ENCODE data around the gene PSD4.
A peak's percentile ranks its signal among the peaks of the same experiment; 100 is the strongest.

PSD4 gene

GRCh38 chr2:113157897-113158753 is 15.6 kb upstream of the PSD4 start:
- H3K27me3 Mint-ChIP-seq, result no peaks in the 10 kb centered on the region
- H3K36me3 Mint-ChIP-seq (ENCODE audit: low read depth), result peaks cover 2% of the 10 kb centered on the region
- H3K4me1 Mint-ChIP-seq (ENCODE audit: low read depth), result peaks cover 33% of the 10 kb centered on the region
- no peaks in the 10 kb centered on the region for H3K9me3 Mint-ChIP-seq
- DNase-seq, result no peak
- H3K27ac Mint-ChIP-seq, result peak overlapping the region; percentile 92
- peak overlapping the region; percentile 84 for H3K4me3 Mint-ChIP-seq

GRCh38 chr2:113158884-113159553 is 14.8 kb upstream of the PSD4 start:
- H3K4me3 Mint-ChIP-seq, result peak overlapping the region; percentile 84
- H3K27ac Mint-ChIP-seq, result peak overlapping the region; percentile 30
- peaks cover 33% of the 10 kb centered on the region for H3K4me1 Mint-ChIP-seq (ENCODE audit: low read depth)
- H3K36me3 Mint-ChIP-seq (ENCODE audit: low read depth), result peaks cover 2% of the 10 kb centered on the region
- H3K27me3 Mint-ChIP-seq, result no peaks in the 10 kb centered on the region
- no peaks in the 10 kb centered on the region for H3K9me3 Mint-ChIP-seq
- no peak for DNase-seq

GRCh38 chr2:113160248-113160647 is 13.5 kb upstream of the PSD4 start:
- Mint-ChIP-seq H3K9me3 (no peaks in the 10 kb centered on the region), H3K27me3 (no peaks in the 10 kb centered on the region), H3K4me1 (ENCODE audit: low read depth) (peaks cover 40% of the 10 kb centered on the region), H3K27ac (no peak overlapping the region), H3K4me3 (no peak overlapping the region), H3K36me3 (ENCODE audit: low read depth) (peaks cover 2% of the 10 kb centered on the region)
- no peak for DNase-seq

- Mint-ChIP-seq H3K9me3 (no peaks in the 10 kb centered on the region), H3K27ac (no peak overlapping the region), H3K27me3 (no peaks in the 10 kb centered on the region), H3K36me3 (ENCODE audit: low read depth) (peaks cover 2% of the 10 kb centered on the region), H3K4me3 (no peak overlapping the region), H3K4me1 (ENCODE audit: low read depth) (peaks cover 42% of the 10 kb centered on the region)
- DNase-seq, result no peak
Observed at GRCh38 chr2:113160962-113161361, 12.8 kb upstream of the PSD4 start.

- peaks cover 2% of the 10 kb centered on the region for H3K36me3 Mint-ChIP-seq (ENCODE audit: low read depth)
- peaks cover 41% of the 10 kb centered on the region for H3K4me1 Mint-ChIP-seq (ENCODE audit: low read depth)
- no peaks in the 10 kb centered on the region for H3K9me3 Mint-ChIP-seq
- no peak overlapping the region for H3K4me3 Mint-ChIP-seq
- H3K27ac Mint-ChIP-seq, result no peak overlapping the region
- DNase-seq, result no peak
- H3K27me3 Mint-ChIP-seq, result no peaks in the 10 kb centered on the region
Observed at GRCh38 chr2:113162173-113162572, 11.6 kb upstream of the PSD4 start.

GRCh38 chr2:113162869-113163268 is 10.9 kb upstream of the PSD4 start:
- Mint-ChIP-seq H3K27ac (peak overlapping the region; percentile 15), H3K4me1 (ENCODE audit: low read depth) (peaks cover 47% of the 10 kb centered on the region), H3K4me3 (no peak overlapping the region), H3K9me3 (no peaks in the 10 kb centered on the region), H3K36me3 (ENCODE audit: low read depth) (peaks cover 1% of the 10 kb centered on the region), H3K27me3 (no peaks in the 10 kb centered on the region)
- no peak for DNase-seq

- Mint-ChIP-seq H3K4me3 (no peak overlapping the region), H3K9me3 (no peaks in the 10 kb centered on the region), H3K27ac (no peak overlapping the region), H3K36me3 (ENCODE audit: low read depth) (no peaks in the 10 kb centered on the region), H3K27me3 (no peaks in the 10 kb centered on the region), H3K4me1 (ENCODE audit: low read depth) (peaks cover 47% of the 10 kb centered on the region)
- no peak for DNase-seq
Observed at GRCh38 chr2:113164215-113164929, 9.4 kb upstream of the PSD4 start.

GRCh38 chr2:113164930-113165585 is 8.7 kb upstream of the PSD4 start:
- Mint-ChIP-seq H3K36me3 (ENCODE audit: low read depth) (peaks cover 3% of the 10 kb centered on the region), H3K27ac (no peak overlapping the region)

GRCh38 chr2:113166187-113166645 is 7.6 kb upstream of the PSD4 start:
- no peaks in the 10 kb centered on the region for H3K27me3 Mint-ChIP-seq
- peaks cover 7% of the 10 kb centered on the region for H3K9me3 Mint-ChIP-seq
- peak overlapping the region; percentile 98 for H3K27ac Mint-ChIP-seq
- peaks cover 57% of the 10 kb centered on the region for H3K4me1 Mint-ChIP-seq (ENCODE audit: low read depth)
- DNase-seq, result no peak
- H3K36me3 Mint-ChIP-seq (ENCODE audit: low read depth), result peaks cover 6% of the 10 kb centered on the region
- H3K4me3 Mint-ChIP-seq, result no peak overlapping the region

More at GRCh38 chr2:113164930-113165585, 8.7 kb upstream of the PSD4 start:
- Mint-ChIP-seq H3K27me3 (no peaks in the 10 kb centered on the region), H3K9me3 (peaks cover 4% of the 10 kb centered on the region), H3K4me1 (ENCODE audit: low read depth) (peaks cover 52% of the 10 kb centered on the region), H3K4me3 (no peak overlapping the region)
- DNase-seq, result no peak

GRCh38 chr2:113167115-113167932 is 6.4 kb upstream of the PSD4 start:
- peak; percentile 73 for DNase-seq
- H3K36me3 Mint-ChIP-seq (ENCODE audit: low read depth), result peaks cover 13% of the 10 kb centered on the region
- peaks cover 10% of the 10 kb centered on the region for H3K9me3 Mint-ChIP-seq
- H3K4me1 Mint-ChIP-seq (ENCODE audit: low read depth), result peaks cover 67% of the 10 kb centered on the region
- peak overlapping the region; percentile 63 for H3K4me3 Mint-ChIP-seq
- H3K27me3 Mint-ChIP-seq, result no peaks in the 10 kb centered on the region
- peak overlapping the region; percentile 98 for H3K27ac Mint-ChIP-seq

GRCh38 chr2:113167962-113168340 is 5.8 kb upstream of the PSD4 start:
- Mint-ChIP-seq H3K4me3 (peak overlapping the region; percentile 46), H3K9me3 (peaks cover 10% of the 10 kb centered on the region), H3K27ac (peak overlapping the region; percentile 98), H3K4me1 (ENCODE audit: low read depth) (peaks cover 67% of the 10 kb centered on the region), H3K36me3 (ENCODE audit: low read depth) (peaks cover 13% of the 10 kb centered on the region), H3K27me3 (no peaks in the 10 kb centered on the region)
- DNase-seq, result no peak

GRCh38 chr2:113169002-113169530 is 4.7 kb upstream of the PSD4 start:
- DNase-seq, result no peak
- Mint-ChIP-seq H3K36me3 (ENCODE audit: low read depth) (peaks cover 16% of the 10 kb centered on the region), H3K4me3 (peak overlapping the region; percentile 53), H3K27me3 (no peaks in the 10 kb centered on the region), H3K9me3 (peaks cover 10% of the 10 kb centered on the region), H3K4me1 (ENCODE audit: low read depth) (peaks cover 74% of the 10 kb centered on the region), H3K27ac (peak overlapping the region; percentile 98)

- H3K36me3 Mint-ChIP-seq (ENCODE audit: low read depth), result peaks cover 22% of the 10 kb centered on the region
- H3K27ac Mint-ChIP-seq, result peak overlapping the region; percentile 48
- H3K4me3 Mint-ChIP-seq, result no peak overlapping the region
- H3K4me1 Mint-ChIP-seq (ENCODE audit: low read depth), result peaks cover 70% of the 10 kb centered on the region
- peaks cover 10% of the 10 kb centered on the region for H3K9me3 Mint-ChIP-seq
- no peaks in the 10 kb centered on the region for H3K27me3 Mint-ChIP-seq
- no peak for DNase-seq
Observed at GRCh38 chr2:113169586-113169985, 4.2 kb upstream of the PSD4 start.
